HG03520 (cell line): ENCODE data around the gene MPL.

Experiments
- ATAC-seq: cut with Tn5 transposase; IDR thresholded peaks from one replicate; pipeline ENCODE4 v1.9.1; 2021; ENCODE audit warnings: mild to moderate bottlenecking, moderate library complexity; ENCODE audit not compliant: unreplicated experiment

Gene MPL

GRCh38 chr1:43337588-43337987 lies at the start of gene MPL:
MPL (plus strand) TSS chr1:43337818; CDS start chr1:43337849, 31 bp downstream.
- no peak for ATAC-seq

- ATAC-seq, result no peak
Observed at GRCh38 chr1:43288058-43288784, 49.4 kb upstream of the MPL start.

- ATAC-seq, result no peak
Observed at GRCh38 chr1:43288785-43289706, 48.6 kb upstream of the MPL start.

GRCh38 chr1:43292216-43292615 lies 45.4 kb upstream of the MPL start:
- no peak for ATAC-seq

GRCh38 chr1:43292679-43293078 lies 44.9 kb upstream of the MPL start:
- no peak for ATAC-seq

- no peak for ATAC-seq
Observed at GRCh38 chr1:43293176-43293575, 44.4 kb upstream of the MPL start.

- no peak for ATAC-seq
Observed at GRCh38 chr1:43293896-43294760, 43.5 kb upstream of the MPL start.

- ATAC-seq, result no peak
Observed at GRCh38 chr1:43294761-43295160, 42.9 kb upstream of the MPL start.

- ATAC-seq, result no peak
Observed at GRCh38 chr1:43296207-43296606, 41.4 kb upstream of the MPL start.

- ATAC-seq, result no peak
Observed at GRCh38 chr1:43298055-43298454, 39.6 kb upstream of the MPL start.

- no peak for ATAC-seq
Observed at GRCh38 chr1:43299101-43299500, 38.5 kb upstream of the MPL start.

GRCh38 chr1:43300378-43301094 lies 37.1 kb upstream of the MPL start, which contains the start of gene TIE1:
TIE1 (plus strand) TSS chr1:43300982; CDS start chr1:43301072, 90 bp downstream.
- ATAC-seq, result no peak

- ATAC-seq, result no peak
Observed at GRCh38 chr1:43302201-43302600, 35.4 kb upstream of the MPL start.

GRCh38 chr1:43302721-43303470 lies 34.7 kb upstream of the MPL start:
- no peak for ATAC-seq

- no peak for ATAC-seq
Observed at GRCh38 chr1:43303471-43304313, 33.9 kb upstream of the MPL start.

- ATAC-seq, result no peak
Observed at GRCh38 chr1:43304314-43304681, 33.3 kb upstream of the MPL start.

- ATAC-seq, result no peak
Observed at GRCh38 chr1:43304771-43305300, 32.8 kb upstream of the MPL start.

GRCh38 chr1:43305461-43305860 lies 32.2 kb upstream of the MPL start:
- no peak for ATAC-seq
